Measurements from ENCODE around the gene ISOC2.

DNA sequence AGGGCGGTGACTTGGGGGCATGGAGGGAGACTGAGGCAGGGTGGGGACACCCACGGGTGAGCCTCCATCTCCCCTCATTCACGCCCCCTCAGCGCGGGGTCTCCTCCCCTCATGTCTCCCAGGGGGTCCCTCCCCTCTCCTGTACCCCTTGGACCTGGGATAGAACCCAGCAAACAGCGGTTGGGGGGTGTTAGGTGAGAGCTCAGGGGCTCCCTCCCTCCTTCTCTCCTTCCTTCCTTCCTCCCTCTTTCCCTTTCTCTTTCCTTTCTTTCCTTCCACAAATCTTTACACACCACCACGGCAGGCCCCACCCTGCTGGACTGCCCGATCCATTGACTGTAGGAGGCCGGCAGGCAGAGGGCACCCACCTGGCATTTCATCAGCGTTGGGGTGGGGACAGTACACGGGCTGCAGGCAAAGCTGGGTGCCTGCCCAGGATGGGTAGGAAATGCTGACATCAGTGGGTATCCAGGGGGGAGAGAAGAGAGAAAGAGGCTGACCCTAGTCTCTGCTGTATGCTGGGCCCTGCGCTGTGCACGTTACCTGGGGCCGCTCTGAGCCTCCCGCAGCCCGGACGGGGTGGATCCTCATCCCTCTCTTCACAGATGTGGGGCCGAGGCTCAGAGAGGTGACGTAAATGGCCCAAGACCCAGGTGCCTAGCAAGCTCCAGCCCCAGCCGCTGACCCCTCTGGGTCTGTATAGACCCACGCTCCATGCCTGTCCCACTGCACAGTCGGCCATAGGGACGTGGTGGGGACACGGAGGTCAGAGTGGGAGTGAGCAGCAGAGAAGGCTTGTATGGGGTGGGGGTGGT lies 30.3 kb upstream of the ISOC2 start:
- no peak for TF ChIP-seq POLR2A (IDR thresholded peaks at IDR 0.05)
- TF ChIP-seq, protein P1, sequence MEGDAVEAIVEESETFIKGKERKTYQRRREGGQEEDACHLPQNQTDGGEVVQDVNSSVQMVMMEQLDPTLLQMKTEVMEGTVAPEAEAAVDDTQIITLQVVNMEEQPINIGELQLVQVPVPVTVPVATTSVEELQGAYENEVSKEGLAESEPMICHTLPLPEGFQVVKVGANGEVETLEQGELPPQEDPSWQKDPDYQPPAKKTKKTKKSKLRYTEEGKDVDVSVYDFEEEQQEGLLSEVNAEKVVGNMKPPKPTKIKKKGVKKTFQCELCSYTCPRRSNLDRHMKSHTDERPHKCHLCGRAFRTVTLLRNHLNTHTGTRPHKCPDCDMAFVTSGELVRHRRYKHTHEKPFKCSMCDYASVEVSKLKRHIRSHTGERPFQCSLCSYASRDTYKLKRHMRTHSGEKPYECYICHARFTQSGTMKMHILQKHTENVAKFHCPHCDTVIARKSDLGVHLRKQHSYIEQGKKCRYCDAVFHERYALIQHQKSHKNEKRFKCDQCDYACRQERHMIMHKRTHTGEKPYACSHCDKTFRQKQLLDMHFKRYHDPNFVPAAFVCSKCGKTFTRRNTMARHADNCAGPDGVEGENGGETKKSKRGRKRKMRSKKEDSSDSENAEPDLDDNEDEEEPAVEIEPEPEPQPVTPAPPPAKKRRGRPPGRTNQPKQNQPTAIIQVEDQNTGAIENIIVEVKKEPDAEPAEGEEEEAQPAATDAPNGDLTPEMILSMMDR (IDR thresholded peaks at IDR 0.05) = no peak
- TF ChIP-seq POLR2AphosphoS5 (IDR thresholded peaks at IDR 0.05) = no peak
- TF ChIP-seq EP300 (IDR thresholded peaks at IDR 0.05) = no peak
